IMR-90 (cell line): ENCODE results near the gene PDCD1LG2. TPM values are rescaled to one million over a fixed set of nuclear protein-coding genes. Genes with fewer than 3 reads are reported as not detected.

ENCODE experiments used
- ATAC-seq: fragments of 200-7000 bp; cut with Tn5 transposase; 2 replicates; pipeline ENCODE4 v1.9.1; 2020; ENCODE audit warnings: low read depth, mild to moderate bottlenecking, moderate library complexity
- BruUV-seq: library from RNA; stranded (reverse); fragments of 400-500 nt; replicated peaks from 2 replicates; lab custom pipeline; 2021; lab: Mats Ljungman, UMichigan
- CTCF ChIA-PET: fragments of 300-600 bp; formaldehyde crosslinking; extraction: SDS; loops from one replicate; lab custom pipeline; 2021; ENCODE audit warnings: antibody characterized with exemption; lab: Yijun Ruan, JAX
- POLR2A ChIA-PET: fragments of 300-600 bp; sonication (Branson Sonifier 250); formaldehyde crosslinking; loops from one replicate; lab custom pipeline; 2022; ENCODE audit warnings: antibody characterized with exemption; ENCODE audit not compliant: unreplicated experiment; lab: Charles Lee
- DNase-seq: peaks from one replicate; pipeline ENCODE4 v3.0.0; 2013
- H2AFZ ChIP-seq: replicated peaks from 2 replicates; pipeline ENCODE3; 2013; ENCODE audit warnings: low read length, mild to moderate bottlenecking; ENCODE audit not compliant: poor library complexity
- H2AK5ac ChIP-seq: 2 replicates; pipeline ENCODE4 v1.6.1; 2013; ENCODE audit warnings: low read depth, low read length, inconsistent platforms
- H2AK9ac ChIP-seq: replicated peaks from 2 replicates; pipeline ENCODE3; 2013; ENCODE audit warnings: mild to moderate bottlenecking, low read depth, low read length, moderate library complexity; ENCODE audit not compliant: poor library complexity
- H2BK120ac ChIP-seq: 2 replicates; pipeline ENCODE4 v1.6.1; 2013; ENCODE audit warnings: low read depth, low read length, inconsistent platforms
- H2BK15ac ChIP-seq: 3 replicates; pipeline ENCODE4 v1.6.1; 2013; ENCODE audit warnings: low read depth, low read length, inconsistent platforms
- H2BK20ac ChIP-seq: 2 replicates; pipeline ENCODE4 v1.6.1; 2013; ENCODE audit warnings: low read depth, mild to moderate bottlenecking, inconsistent platforms, low read length, moderate library complexity
- H2BK5ac ChIP-seq: 2 replicates; pipeline ENCODE4 v1.6.1; 2013; ENCODE audit warnings: mild to moderate bottlenecking, low read depth, low read length, inconsistent platforms; ENCODE audit not compliant: poor library complexity, severe bottlenecking
- H3K14ac ChIP-seq: replicated peaks from 2 replicates; pipeline ENCODE4 v1.6.1; 2013; ENCODE audit warnings: low read depth, low read length, inconsistent platforms
- H3K18ac ChIP-seq: 2 replicates; pipeline ENCODE4 v1.6.1; 2013; ENCODE audit warnings: low read depth, low read length, control low read depth
- H3K23ac ChIP-seq: 2 replicates; pipeline ENCODE4 v1.6.1; 2013; ENCODE audit warnings: low read depth, low read length, inconsistent platforms
- H3K27ac ChIP-seq: 2 replicates; pipeline ENCODE4 v1.5.1; 2013; ENCODE audit warnings: mild to moderate bottlenecking, control low read depth, low read length; ENCODE audit not compliant: insufficient read depth
- H3K27me3 ChIP-seq: 2 replicates; pipeline ENCODE4 v1.6.1; 2013; ENCODE audit warnings: low read length; ENCODE audit not compliant: control insufficient read depth, insufficient read depth
- H3K36me3 ChIP-seq: 2 replicates; pipeline ENCODE4 v1.6.1; 2013; ENCODE audit warnings: low read length, mixed read lengths; ENCODE audit not compliant: control insufficient read depth, insufficient read depth
- H3K4ac ChIP-seq: 2 replicates; pipeline ENCODE4 v1.6.1; 2013; ENCODE audit warnings: low read depth, low read length, inconsistent platforms
- H3K4me1 ChIP-seq: 2 replicates; pipeline ENCODE4 v1.6.1; 2013; ENCODE audit warnings: low read length, mixed read lengths; ENCODE audit not compliant: control insufficient read depth, insufficient read depth
- H3K4me2 ChIP-seq: 2 replicates; pipeline ENCODE4 v1.6.1; 2013; ENCODE audit warnings: low read depth, mild to moderate bottlenecking, control low read depth, low read length, moderate library complexity
- H3K4me3 ChIP-seq: 2 replicates; pipeline ENCODE4 v1.5.1; 2013; ENCODE audit warnings: low read depth, mild to moderate bottlenecking, control low read depth, low read length, moderate library complexity; ENCODE audit not compliant: insufficient read depth
- H3K56ac ChIP-seq: 2 replicates; pipeline ENCODE4 v1.6.1; 2013; ENCODE audit warnings: low read length, inconsistent platforms; ENCODE audit not compliant: insufficient read depth; ENCODE audit errors: extremely low read depth
- H3K79me1 ChIP-seq, 2 experiments: 2 replicates each; pipeline ENCODE4 v1.6.1; 2013; ENCODE audit warnings: low read length in 2 of 2, inconsistent platforms in 1 of 2, low read depth in 1 of 2
- H3K9ac ChIP-seq: 2 replicates; pipeline ENCODE4 v1.6.1; 2013; ENCODE audit warnings: low read depth, low read length, control low read depth
- H3K9me1 ChIP-seq: 2 replicates; pipeline ENCODE4 v1.6.1; 2013; ENCODE audit warnings: low read length, inconsistent platforms; ENCODE audit not compliant: insufficient read depth
- H3K9me3 ChIP-seq: 2 replicates; pipeline ENCODE4 v1.6.1; 2013; ENCODE audit warnings: low read length; ENCODE audit not compliant: control insufficient read depth, insufficient read depth
- H4K20me1 ChIP-seq: 2 replicates; pipeline ENCODE4 v1.6.1; 2013; ENCODE audit warnings: low read length, inconsistent platforms; ENCODE audit not compliant: insufficient read depth
- H4K5ac ChIP-seq: 2 replicates; pipeline ENCODE4 v1.6.1; 2013; ENCODE audit warnings: mild to moderate bottlenecking, low read depth, low read length, control low read depth
- H4K8ac ChIP-seq, 2 experiments: 2 replicates each; pipeline ENCODE4 v1.6.1; 2013; ENCODE audit warnings: low read depth in 2 of 2, low read length in 2 of 2, control low read depth in 1 of 2, inconsistent platforms in 1 of 2
- H4K91ac ChIP-seq: 2 replicates; pipeline ENCODE4 v1.6.1; 2013; ENCODE audit warnings: low read depth, low read length, inconsistent platforms; ENCODE audit not compliant: insufficient read depth
- BHLHE40 ChIP-seq: fragments of 150-350 bp; IDR thresholded peaks from 2 replicates; pipeline ENCODE4 v1.6.1; 2016; ENCODE audit warnings: mild to moderate bottlenecking, low read depth, low read length
- CEBPB ChIP-seq: IDR thresholded peaks from 2 replicates; pipeline ENCODE4 v1.6.1; 2012; ENCODE audit warnings: low read depth, low read length, improper control_type of control experiment
- CHD1 ChIP-seq: IDR thresholded peaks from 2 replicates; pipeline ENCODE4 v1.6.1; 2012; ENCODE audit warnings: low read depth, low read length, improper control_type of control experiment
- CTCF ChIP-seq: conservative IDR thresholded peaks from 2 replicates; pipeline ENCODE4 v1.5.1; 2012; ENCODE audit warnings: mild to moderate bottlenecking, low read depth, low read length, improper control_type of control experiment
- MAFK ChIP-seq: IDR thresholded peaks from 2 replicates; pipeline ENCODE4 v1.6.1; 2012; ENCODE audit warnings: low read depth, low read length, improper control_type of control experiment
- NFE2L2 ChIP-seq: fragments of 150-350 bp; IDR thresholded peaks from 2 replicates; pipeline ENCODE4 v1.6.1; 2016; ENCODE audit warnings: low read depth, mild to moderate bottlenecking, low read length
- POLR2A ChIP-seq: IDR thresholded peaks from 2 replicates; pipeline ENCODE4 v1.6.1; 2012; ENCODE audit warnings: mild to moderate bottlenecking, low read depth, low read length
- RCOR1 ChIP-seq: IDR thresholded peaks from 2 replicates; pipeline ENCODE4 v1.6.1; 2012; ENCODE audit warnings: mild to moderate bottlenecking, low read length, improper control_type of control experiment; ENCODE audit not compliant: insufficient replicate concordance
- WGBS, 2 experiments: methylation state at CpG; one replicate each; pipeline versions ENCODE4 v1.1.5 to v1.1.7; 2013; ENCODE audit warnings: missing lambda C conversion rate in 2 of 2; ENCODE audit not compliant: insufficient read length in 1 of 2; ENCODE audit errors: extremely low coverage in 2 of 2; 5-methylcytosine and 5-hydroxymethylcytosine counted together
- dilution Hi-C: fragments of 300-500 bp; cut with HindIII; formaldehyde crosslinking; loops from one replicate; pipeline ENCODE4 v1.14.3; 2018; ENCODE audit warnings: low sequenced_read_pairs; ENCODE audit not compliant: unreplicated experiment
- in situ Hi-C: fragments of 300-500 bp; cut with MboI; formaldehyde crosslinking; loops from 3 replicates; pipeline ENCODE4 v1.14.3; 2019; ENCODE audit warnings: low sequenced_read_pairs, inconsistent platforms, mixed read lengths
- intact Hi-C: fragments of 100-400 bp; cut with micrococcal nuclease; formaldehyde crosslinking; loops from 2 replicates; pipeline ENCODE4 v1.10.0; 2022
- polyA plus RNA-seq, 3 experiments: library from polyadenylated mRNA; depleted of rRNA; stranded (reverse); fragments of >200 nt; gene quantifications; 2 replicates each; pipeline ENCODE4 v1.2.3, GENCODE V29; 2012; ENCODE audit warnings: low replicate concordance in 1 of 3
- total RNA-seq: library from RNA; depleted of rRNA; stranded (reverse); fragments of >200 nt; gene quantifications from 2 replicates; pipeline ENCODE4 v1.2.3, GENCODE V29; 2012

The PDCD1LG2 gene
- total and polyA plus RNA-seq, 2 of the 4 experiments (the other 2 are of a cell fraction): 17.5 to 33.3 TPM

GRCh38 chr9:5551368-5552150 lies 41.2 kb downstream of the PDCD1LG2 start:
- 100% methylated on average over 1 of the region's 4 CpGs; no CpG with 5 or more reads in 1 of the 2 experiments for WGBS, 2 experiments
- Histone ChIP-seq H3K27me3 (no peaks in the 10 kb centered on the region), H2AK5ac (peak overlapping the region; percentile 27), H3K4me2 (no peak overlapping the region), H3K36me3 (no peaks in the 10 kb centered on the region; the same call in 1 of the 2 replicates), H2BK15ac (peak overlapping the region; percentile 9; the same call in 2 of the 3 replicates), H3K9me1 (peaks cover 20% of the 10 kb centered on the region), H3K4ac (peak overlapping the region; percentile 91), H2BK5ac (peak overlapping the region; percentile 85), H3K23ac (peak overlapping the region; percentile 77; the same call in 1 of the 2 replicates), H4K8ac (peak overlapping the region; percentile 74 to 85), H3K4me1 (peaks cover 28% of the 10 kb centered on the region), H2AFZ (no peak overlapping the region), H3K56ac (0 out of 2 replicates have a peak overlapping the region, but pooled peaks have one; percentile 78), H4K5ac (no peak overlapping the region; the same call in 1 of the 2 replicates), H3K4me3 (no peak overlapping the region), H3K9me3 (no peaks in the 10 kb centered on the region), H3K14ac (peak overlapping the region; percentile 89), H3K79me1 (peaks cover 12 to 55% of the 10 kb centered on the region in 2 experiments), H3K9ac (no peak overlapping the region), H4K20me1 (no peaks in the 10 kb centered on the region), H2BK120ac (peak overlapping the region; percentile 95), H2AK9ac (peak overlapping the region; percentile 13), H3K18ac (peak overlapping the region; percentile 29; the same call in 1 of the 2 replicates), H3K27ac (no peak overlapping the region), H2BK20ac (peak overlapping the region; percentile 90), H4K91ac (peak overlapping the region; percentile 88)
- POLR2A ChIA-PET: no interaction called here
- DNase-seq (peak; percentile 11), ATAC-seq (no peak)
- BruUV-seq: no TSS peak
- intact Hi-C loops: no loop called here
- dilution Hi-C loops: no loop called here
- TF ChIP-seq CEBPB (no peak), RCOR1 (no peak), MAFK (no peak), NFE2L2 (no peak), POLR2A (no peak), CHD1 (no peak), BHLHE40 (no peak), CTCF (no peak)
- in situ Hi-C loops: no loop called here
- CTCF ChIA-PET: interaction anchor here (1.2 to 1.8 kb wide), 2 partner anchors 12 to 34 kb away, joined by 3 to 4 read pairs; no protein-coding TSS in a partner anchor
